Upper lobe of left lung (tissue), 6 donors: ENCODE data around the gene PRR15. TPM values are rescaled to one million over a fixed set of nuclear protein-coding genes. Genes with fewer than 3 reads are reported as not detected.

Experiments
- ATAC-seq, 2 donors: fragments of 200-7000 bp; cut with Tn5 transposase; one replicate each; pipeline ENCODE4 v1.9.1; 2022; ENCODE audit warnings: mild to moderate bottlenecking in 2 of 2, moderate library complexity in 2 of 2; ENCODE audit not compliant: low FRiP score in 2 of 2
- DNase-seq, 2 donors: peaks; one replicate each; pipeline ENCODE4 v3.0.0-alpha.2; 2019 to 2020
- H3K27ac ChIP-seq, 4 donors: fragments of 200-600 bp; sonication (generic); one replicate each; pipeline ENCODE4 v1.5.1; 2016 to 2019
- H3K27me3 ChIP-seq, 4 donors: fragments of 200-600 bp; sonication (generic); one replicate each; pipeline ENCODE4 v1.5.1; 2017 to 2019
- H3K36me3 ChIP-seq, 4 donors: fragments of 200-600 bp; sonication (generic); one replicate each; pipeline ENCODE4 v1.5.1; 2016 to 2019
- H3K4me1 ChIP-seq, 4 donors: fragments of 200-600 bp; sonication (generic); one replicate each; pipeline ENCODE4 v1.5.1; 2018 to 2019
- H3K4me3 ChIP-seq, 4 donors: fragments of 200-600 bp; sonication (generic); one replicate each; pipeline ENCODE4 v1.5.1; 2017 to 2019; ENCODE audit warnings: mild to moderate bottlenecking in 2 of 4, moderate library complexity in 1 of 4
- H3K9me3 ChIP-seq, 4 donors: fragments of 200-600 bp; sonication (generic); one replicate each; pipeline ENCODE4 v1.5.1; 2018 to 2019
- CTCF ChIP-seq, 6 experiments: fragments of 450-650 bp in 4 of 6; fragments of 200-600 bp in 2 of 6; sonication (generic) in 2 of 6; IDR thresholded peaks; one replicate each; pipeline ENCODE4 v1.5.1; 2016 to 2019; ENCODE audit warnings: antibody characterized with exemption in 6 of 6
- EP300 ChIP-seq, 4 donors: sonication (generic); formaldehyde crosslinking; IDR thresholded peaks; one replicate each; pipeline ENCODE4 v1.5.1; 2017; ENCODE audit warnings: antibody characterized with exemption in 4 of 4, control low read depth in 2 of 4
- POLR2A ChIP-seq, 4 donors: fragments of 450-650 bp; IDR thresholded peaks; one replicate each; pipeline ENCODE4 v1.5.1; 2016 to 2017; ENCODE audit warnings: antibody characterized with exemption in 4 of 4, mild to moderate bottlenecking in 2 of 4
- POLR2AphosphoS5 ChIP-seq, 2 donors: sonication (generic); formaldehyde crosslinking; IDR thresholded peaks; one replicate each; pipeline ENCODE4 v1.5.1; 2017; ENCODE audit warnings: antibody characterized with exemption in 2 of 2
- WGBS, 2 donors: methylation state at CpG; one replicate each; pipeline ENCODE4 v1.1.5; 2017 to 2018; 5-methylcytosine and 5-hydroxymethylcytosine counted together
- total RNA-seq, 6 donors: library from RNA; depleted of rRNA in 4 of 6; stranded (reverse); fragments of >200 nt in 4 of 6; gene quantifications; one replicate each; pipeline versions ENCODE4 v1.1.0 to v1.2.1, GENCODE V29; 2016 to 2021
- donor health status: DM: no; HTN: no; CAD: no; lungs with moderate emphysema.
- donor health status: DM: no; HTN: yes; CAD: no; lungs with severe emphysema.

Gene PRR15
- total RNA-seq, 6 donors from 2014 or later: 2.1 to 13.5 (median 3.5) TPM

- Histone ChIP-seq H3K36me3 (no peaks in the 10 kb centered on the region), H3K27me3 (no peaks in the 10 kb centered on the region), H3K9me3 (no peaks in the 10 kb centered on the region), H3K4me3 (no peak overlapping the region), H3K27ac (no peak overlapping the region), H3K4me1 (peaks cover 0 to 4% (median 0%) of the 10 kb centered on the region in 4 donors)
- WGBS, 2 donors: 93 to 95% methylated on average over 4 of the region's 4 CpGs
- TF ChIP-seq POLR2A (IDR thresholded peaks at IDR 0.05) (no peak), CTCF (IDR thresholded peaks at IDR 0.05) (no peak)
- no peak for DNase-seq
- ATAC-seq: no peak
Measured at GRCh38 chr7:29607259-29607658, 43.6 kb downstream of the PRR15 start.

- Histone ChIP-seq H3K4me3 (no peak overlapping the region), H3K36me3 (no peaks in the 10 kb centered on the region), H3K27me3 (no peaks in the 10 kb centered on the region), H3K4me1 (peaks cover 0 to 4% (median 0%) of the 10 kb centered on the region in 4 donors), H3K9me3 (no peaks in the 10 kb centered on the region), H3K27ac (no peak overlapping the region)
- TF ChIP-seq POLR2A (IDR thresholded peaks at IDR 0.05): no peak
- TF ChIP-seq EP300 (IDR thresholded peaks at IDR 0.05): no peak
- TF ChIP-seq POLR2AphosphoS5 (IDR thresholded peaks at IDR 0.05): no peak
- TF ChIP-seq CTCF (IDR thresholded peaks at IDR 0.05): no peak
- DNase-seq: no peak
- WGBS, 2 donors: 86 to 87% methylated on average over 4 of the region's 4 CpGs
- no peak for ATAC-seq
Measured at GRCh38 chr7:29607889-29608288, 44.3 kb downstream of the PRR15 start.

- H3K36me3 ChIP-seq: no peaks in the 10 kb centered on the region
- H3K9me3 ChIP-seq: no peaks in the 10 kb centered on the region
- DNase-seq (no peak), ATAC-seq (peak; percentile 28 to 53)
- TF ChIP-seq CTCF (IDR thresholded peaks at IDR 0.05): peak in 5 of 6 experiments; percentile 35 to 52 (median 41)
- TF ChIP-seq EP300 (IDR thresholded peaks at IDR 0.05): no peak
- peaks cover 0 to 4% (median 0%) of the 10 kb centered on the region in 4 donors for H3K4me1 ChIP-seq
- no peak overlapping the region for H3K27ac ChIP-seq
- no peaks in the 10 kb centered on the region for H3K27me3 ChIP-seq
- no peak overlapping the region for H3K4me3 ChIP-seq
- WGBS, 2 donors: 43 to 59% methylated on average over 13 to 15 of the region's 15 CpGs
Measured at GRCh38 chr7:29609162-29610037, 45.8 kb downstream of the PRR15 start.

DNA sequence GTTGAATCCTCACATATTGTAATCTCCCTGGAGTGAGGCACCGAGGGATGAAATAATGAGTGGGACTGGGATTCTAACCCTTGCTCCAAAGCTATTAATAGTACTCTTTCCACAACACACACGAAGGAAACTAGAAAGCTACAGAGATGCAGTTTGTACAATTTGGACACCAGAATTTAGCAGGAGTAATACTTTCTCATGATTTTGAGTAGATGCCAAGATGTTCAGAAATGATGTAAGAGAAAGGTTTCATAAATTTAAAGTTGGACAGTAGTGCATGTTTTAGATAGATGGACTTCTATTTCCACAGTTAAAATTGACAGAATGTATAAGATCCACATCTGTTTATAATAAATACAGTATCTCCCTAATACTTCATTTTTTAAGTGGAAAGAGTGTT, 46.5 kb downstream of the PRR15 start:
- Histone ChIP-seq H3K4me3 (no peak overlapping the region), H3K4me1 (peaks cover 0 to 4% (median 0%) of the 10 kb centered on the region in 4 donors), H3K36me3 (no peaks in the 10 kb centered on the region), H3K27ac (no peak overlapping the region), H3K9me3 (no peaks in the 10 kb centered on the region), H3K27me3 (no peaks in the 10 kb centered on the region)
- TF ChIP-seq POLR2AphosphoS5 (IDR thresholded peaks at IDR 0.05) (no peak), EP300 (IDR thresholded peaks at IDR 0.05) (no peak), CTCF (IDR thresholded peaks at IDR 0.05) (no peak), POLR2A (IDR thresholded peaks at IDR 0.05) (no peak)
- ATAC-seq (no peak), DNase-seq (no peak)
- 38 to 66% methylated on average over 2 of the region's 2 CpGs for WGBS, 2 donors
